IMR-90 (cell line): ENCODE results near the gene SPPL2B. TPM values are rescaled to one million over a fixed set of nuclear protein-coding genes. Genes with fewer than 3 reads are reported as not detected.

Experiments used
- ATAC-seq: fragments of 200-7000 bp; cut with Tn5 transposase; 2 replicates; pipeline ENCODE4 v1.9.1; 2020; ENCODE audit warnings: low read depth, mild to moderate bottlenecking, moderate library complexity
- BruUV-seq: library from RNA; stranded (reverse); fragments of 400-500 nt; replicated peaks from 2 replicates; lab custom pipeline; 2021; lab: Mats Ljungman, UMichigan
- CTCF ChIA-PET: fragments of 300-600 bp; formaldehyde crosslinking; extraction: SDS; loops from one replicate; lab custom pipeline; 2021; ENCODE audit warnings: antibody characterized with exemption; lab: Yijun Ruan, JAX
- POLR2A ChIA-PET: fragments of 300-600 bp; sonication (Branson Sonifier 250); formaldehyde crosslinking; loops from one replicate; lab custom pipeline; 2022; ENCODE audit warnings: antibody characterized with exemption; ENCODE audit not compliant: unreplicated experiment; lab: Charles Lee
- DNase-seq: peaks from one replicate; pipeline ENCODE4 v3.0.0; 2013
- H2AFZ ChIP-seq: replicated peaks from 2 replicates; pipeline ENCODE3; 2013; ENCODE audit warnings: low read length, mild to moderate bottlenecking; ENCODE audit not compliant: poor library complexity
- H2AK5ac ChIP-seq: 2 replicates; pipeline ENCODE4 v1.6.1; 2013; ENCODE audit warnings: low read depth, low read length, inconsistent platforms
- H2AK9ac ChIP-seq: replicated peaks from 2 replicates; pipeline ENCODE3; 2013; ENCODE audit warnings: mild to moderate bottlenecking, low read depth, low read length, moderate library complexity; ENCODE audit not compliant: poor library complexity
- H2BK120ac ChIP-seq: 2 replicates; pipeline ENCODE4 v1.6.1; 2013; ENCODE audit warnings: low read depth, low read length, inconsistent platforms
- H2BK15ac ChIP-seq: 3 replicates; pipeline ENCODE4 v1.6.1; 2013; ENCODE audit warnings: low read depth, low read length, inconsistent platforms
- H2BK20ac ChIP-seq: 2 replicates; pipeline ENCODE4 v1.6.1; 2013; ENCODE audit warnings: low read depth, mild to moderate bottlenecking, inconsistent platforms, low read length, moderate library complexity
- H2BK5ac ChIP-seq: 2 replicates; pipeline ENCODE4 v1.6.1; 2013; ENCODE audit warnings: mild to moderate bottlenecking, low read depth, low read length, inconsistent platforms; ENCODE audit not compliant: poor library complexity, severe bottlenecking
- H3K14ac ChIP-seq: replicated peaks from 2 replicates; pipeline ENCODE4 v1.6.1; 2013; ENCODE audit warnings: low read depth, low read length, inconsistent platforms
- H3K18ac ChIP-seq: 2 replicates; pipeline ENCODE4 v1.6.1; 2013; ENCODE audit warnings: low read depth, low read length, control low read depth
- H3K23ac ChIP-seq: 2 replicates; pipeline ENCODE4 v1.6.1; 2013; ENCODE audit warnings: low read depth, low read length, inconsistent platforms
- H3K27ac ChIP-seq: 2 replicates; pipeline ENCODE4 v1.5.1; 2013; ENCODE audit warnings: mild to moderate bottlenecking, control low read depth, low read length; ENCODE audit not compliant: insufficient read depth
- H3K27me3 ChIP-seq: 2 replicates; pipeline ENCODE4 v1.6.1; 2013; ENCODE audit warnings: low read length; ENCODE audit not compliant: control insufficient read depth, insufficient read depth
- H3K36me3 ChIP-seq: 2 replicates; pipeline ENCODE4 v1.6.1; 2013; ENCODE audit warnings: low read length, mixed read lengths; ENCODE audit not compliant: control insufficient read depth, insufficient read depth
- H3K4ac ChIP-seq: 2 replicates; pipeline ENCODE4 v1.6.1; 2013; ENCODE audit warnings: low read depth, low read length, inconsistent platforms
- H3K4me1 ChIP-seq: 2 replicates; pipeline ENCODE4 v1.6.1; 2013; ENCODE audit warnings: low read length, mixed read lengths; ENCODE audit not compliant: control insufficient read depth, insufficient read depth
- H3K4me2 ChIP-seq: 2 replicates; pipeline ENCODE4 v1.6.1; 2013; ENCODE audit warnings: low read depth, mild to moderate bottlenecking, control low read depth, low read length, moderate library complexity
- H3K4me3 ChIP-seq: 2 replicates; pipeline ENCODE4 v1.5.1; 2013; ENCODE audit warnings: low read depth, mild to moderate bottlenecking, control low read depth, low read length, moderate library complexity; ENCODE audit not compliant: insufficient read depth
- H3K56ac ChIP-seq: 2 replicates; pipeline ENCODE4 v1.6.1; 2013; ENCODE audit warnings: low read length, inconsistent platforms; ENCODE audit not compliant: insufficient read depth; ENCODE audit errors: extremely low read depth
- H3K79me1 ChIP-seq, 2 experiments: 2 replicates each; pipeline ENCODE4 v1.6.1; 2013; ENCODE audit warnings: low read length in 2 of 2, inconsistent platforms in 1 of 2, low read depth in 1 of 2
- H3K9ac ChIP-seq: 2 replicates; pipeline ENCODE4 v1.6.1; 2013; ENCODE audit warnings: low read depth, low read length, control low read depth
- H3K9me1 ChIP-seq: 2 replicates; pipeline ENCODE4 v1.6.1; 2013; ENCODE audit warnings: low read length, inconsistent platforms; ENCODE audit not compliant: insufficient read depth
- H3K9me3 ChIP-seq: 2 replicates; pipeline ENCODE4 v1.6.1; 2013; ENCODE audit warnings: low read length; ENCODE audit not compliant: control insufficient read depth, insufficient read depth
- H4K20me1 ChIP-seq: 2 replicates; pipeline ENCODE4 v1.6.1; 2013; ENCODE audit warnings: low read length, inconsistent platforms; ENCODE audit not compliant: insufficient read depth
- H4K5ac ChIP-seq: 2 replicates; pipeline ENCODE4 v1.6.1; 2013; ENCODE audit warnings: mild to moderate bottlenecking, low read depth, low read length, control low read depth
- H4K8ac ChIP-seq, 2 experiments: 2 replicates each; pipeline ENCODE4 v1.6.1; 2013; ENCODE audit warnings: low read depth in 2 of 2, low read length in 2 of 2, control low read depth in 1 of 2, inconsistent platforms in 1 of 2
- H4K91ac ChIP-seq: 2 replicates; pipeline ENCODE4 v1.6.1; 2013; ENCODE audit warnings: low read depth, low read length, inconsistent platforms; ENCODE audit not compliant: insufficient read depth
- BHLHE40 ChIP-seq: fragments of 150-350 bp; IDR thresholded peaks from 2 replicates; pipeline ENCODE4 v1.6.1; 2016; ENCODE audit warnings: mild to moderate bottlenecking, low read depth, low read length
- CEBPB ChIP-seq: IDR thresholded peaks from 2 replicates; pipeline ENCODE4 v1.6.1; 2012; ENCODE audit warnings: low read depth, low read length, improper control_type of control experiment
- CHD1 ChIP-seq: IDR thresholded peaks from 2 replicates; pipeline ENCODE4 v1.6.1; 2012; ENCODE audit warnings: low read depth, low read length, improper control_type of control experiment
- FOS ChIP-seq: fragments of 150-350 bp; IDR thresholded peaks from 2 replicates; pipeline ENCODE4 v1.6.1; 2016; ENCODE audit warnings: low read depth, low read length
- MAFK ChIP-seq: IDR thresholded peaks from 2 replicates; pipeline ENCODE4 v1.6.1; 2012; ENCODE audit warnings: low read depth, low read length, improper control_type of control experiment
- MAZ ChIP-seq: IDR thresholded peaks from 2 replicates; pipeline ENCODE4 v1.6.1; 2012; ENCODE audit warnings: low read depth, mild to moderate bottlenecking, low read length, improper control_type of control experiment, moderate library complexity, borderline replicate concordance
- MXI1 ChIP-seq: IDR thresholded peaks from 2 replicates; pipeline ENCODE4 v1.6.1; 2012; ENCODE audit warnings: low read depth, mild to moderate bottlenecking, low read length, moderate library complexity, borderline replicate concordance
- NFE2L2 ChIP-seq: fragments of 150-350 bp; IDR thresholded peaks from 2 replicates; pipeline ENCODE4 v1.6.1; 2016; ENCODE audit warnings: low read depth, mild to moderate bottlenecking, low read length
- RAD21 ChIP-seq: IDR thresholded peaks from 2 replicates; pipeline ENCODE4 v1.6.1; 2012; ENCODE audit warnings: low read length, improper control_type of control experiment
- RCOR1 ChIP-seq: IDR thresholded peaks from 2 replicates; pipeline ENCODE4 v1.6.1; 2012; ENCODE audit warnings: mild to moderate bottlenecking, low read length, improper control_type of control experiment; ENCODE audit not compliant: insufficient replicate concordance
- SMC3 ChIP-seq: fragments of 150-350 bp; IDR thresholded peaks from 2 replicates; pipeline ENCODE4 v1.6.1; 2016; ENCODE audit warnings: low read depth, mild to moderate bottlenecking, antibody characterized with exemption, low read length, moderate library complexity
- WGBS, 2 experiments: methylation state at CpG; one replicate each; pipeline versions ENCODE4 v1.1.5 to v1.1.7; 2013; ENCODE audit warnings: missing lambda C conversion rate in 2 of 2; ENCODE audit not compliant: insufficient read length in 1 of 2; ENCODE audit errors: extremely low coverage in 2 of 2; 5-methylcytosine and 5-hydroxymethylcytosine counted together
- dilution Hi-C: fragments of 300-500 bp; cut with HindIII; formaldehyde crosslinking; loops from one replicate; pipeline ENCODE4 v1.14.3; 2018; ENCODE audit warnings: low sequenced_read_pairs; ENCODE audit not compliant: unreplicated experiment
- in situ Hi-C: fragments of 300-500 bp; cut with MboI; formaldehyde crosslinking; loops from 3 replicates; pipeline ENCODE4 v1.14.3; 2019; ENCODE audit warnings: low sequenced_read_pairs, inconsistent platforms, mixed read lengths
- intact Hi-C: fragments of 100-400 bp; cut with micrococcal nuclease; formaldehyde crosslinking; loops from 2 replicates; pipeline ENCODE4 v1.10.0; 2022
- polyA plus RNA-seq, 3 experiments: library from polyadenylated mRNA; depleted of rRNA; stranded (reverse); fragments of >200 nt; gene quantifications; 2 replicates each; pipeline ENCODE4 v1.2.3, GENCODE V29; 2012; ENCODE audit warnings: low replicate concordance in 1 of 3
- total RNA-seq: library from RNA; depleted of rRNA; stranded (reverse); fragments of >200 nt; gene quantifications from 2 replicates; pipeline ENCODE4 v1.2.3, GENCODE V29; 2012
- TF ChIP-seq, protein P1 (sequence below): fragments of 150-350 bp; IDR thresholded peaks from 2 replicates; pipeline ENCODE4 v1.6.1; 2017; ENCODE audit warnings: mild to moderate bottlenecking, antibody characterized with exemption, low read length, low read depth
- TF ChIP-seq, protein P2 (sequence below): fragments of 150-350 bp; IDR thresholded peaks from 2 replicates; pipeline ENCODE4 v1.6.1; 2016; ENCODE audit warnings: low read depth, mild to moderate bottlenecking, low read length, moderate library complexity, borderline replicate concordance
- TF ChIP-seq, protein P3 (sequence below): conservative IDR thresholded peaks from 2 replicates; pipeline ENCODE4 v1.5.1; 2012; ENCODE audit warnings: mild to moderate bottlenecking, low read depth, low read length, improper control_type of control experiment

The SPPL2B gene
- total and polyA plus RNA-seq, 2 of the 4 experiments (the other 2 are of a cell fraction) = 3.4 to 45.7 TPM

DNA sequence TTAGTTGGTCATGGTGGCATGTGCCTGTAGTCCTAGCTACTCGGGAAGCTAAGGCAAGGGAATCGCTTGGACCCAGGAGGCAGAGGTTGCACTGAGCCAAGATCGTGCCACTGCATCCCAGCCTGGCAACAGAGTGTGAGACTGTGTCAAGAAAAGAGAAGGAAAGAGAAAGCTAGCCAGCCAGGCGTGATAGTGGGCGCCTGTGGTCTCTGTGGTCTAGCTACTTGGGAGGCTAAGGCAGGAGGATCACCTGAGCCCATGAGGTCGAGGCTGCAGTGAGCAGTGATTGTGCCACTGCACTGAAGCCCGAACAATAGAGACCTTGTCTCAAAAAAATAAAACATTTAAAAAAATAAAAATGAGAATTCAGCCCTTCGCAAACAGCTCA is 65.6 kb downstream of the SPPL2B start:
- no peak overlapping the region for H3K14ac ChIP-seq
- H3K23ac ChIP-seq = no peak overlapping the region
- no peak overlapping the region for H2BK120ac ChIP-seq
- H2AFZ ChIP-seq = no peak overlapping the region
- H3K27me3 ChIP-seq = no peaks in the 10 kb centered on the region; the same call in 1 of the 2 replicates
- H4K5ac ChIP-seq = no peak overlapping the region
- no TSS peak for BruUV-seq
- CTCF ChIA-PET = interaction anchor here (0.6 kb wide), 1 partner anchor 97 kb away, joined by 3 read pairs; no protein-coding TSS in a partner anchor
- H3K56ac ChIP-seq = no peak overlapping the region
- no peak overlapping the region for H2AK5ac ChIP-seq
- intact Hi-C loops (loop anchor here (5.0 kb wide), 1 partner anchor 67 kb away; the partner anchor contains the start of genes LSM7 and SPPL2B), in situ Hi-C loops (loop anchor here (10.0 kb wide), 1 partner anchor 239 kb away; the partner anchor contains the start of gene AP3D1), dilution Hi-C loops (no loop called here)
- TF ChIP-seq SMC3 (no peak), MXI1 (no peak), MAFK (no peak), RAD21 (no peak), CEBPB (no peak), FOS (no peak), MAZ (no peak), NFE2L2 (no peak), CHD1 (no peak), BHLHE40 (no peak), RCOR1 (no peak)
- TF ChIP-seq, protein P1, sequence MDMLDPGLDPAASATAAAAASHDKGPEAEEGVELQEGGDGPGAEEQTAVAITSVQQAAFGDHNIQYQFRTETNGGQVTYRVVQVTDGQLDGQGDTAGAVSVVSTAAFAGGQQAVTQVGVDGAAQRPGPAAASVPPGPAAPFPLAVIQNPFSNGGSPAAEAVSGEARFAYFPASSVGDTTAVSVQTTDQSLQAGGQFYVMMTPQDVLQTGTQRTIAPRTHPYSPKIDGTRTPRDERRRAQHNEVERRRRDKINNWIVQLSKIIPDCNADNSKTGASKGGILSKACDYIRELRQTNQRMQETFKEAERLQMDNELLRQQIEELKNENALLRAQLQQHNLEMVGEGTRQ = no peak
- TF ChIP-seq, protein P2, sequence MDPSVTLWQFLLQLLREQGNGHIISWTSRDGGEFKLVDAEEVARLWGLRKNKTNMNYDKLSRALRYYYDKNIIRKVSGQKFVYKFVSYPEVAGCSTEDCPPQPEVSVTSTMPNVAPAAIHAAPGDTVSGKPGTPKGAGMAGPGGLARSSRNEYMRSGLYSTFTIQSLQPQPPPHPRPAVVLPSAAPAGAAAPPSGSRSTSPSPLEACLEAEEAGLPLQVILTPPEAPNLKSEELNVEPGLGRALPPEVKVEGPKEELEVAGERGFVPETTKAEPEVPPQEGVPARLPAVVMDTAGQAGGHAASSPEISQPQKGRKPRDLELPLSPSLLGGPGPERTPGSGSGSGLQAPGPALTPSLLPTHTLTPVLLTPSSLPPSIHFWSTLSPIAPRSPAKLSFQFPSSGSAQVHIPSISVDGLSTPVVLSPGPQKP = no peak
- TF ChIP-seq, protein P3, sequence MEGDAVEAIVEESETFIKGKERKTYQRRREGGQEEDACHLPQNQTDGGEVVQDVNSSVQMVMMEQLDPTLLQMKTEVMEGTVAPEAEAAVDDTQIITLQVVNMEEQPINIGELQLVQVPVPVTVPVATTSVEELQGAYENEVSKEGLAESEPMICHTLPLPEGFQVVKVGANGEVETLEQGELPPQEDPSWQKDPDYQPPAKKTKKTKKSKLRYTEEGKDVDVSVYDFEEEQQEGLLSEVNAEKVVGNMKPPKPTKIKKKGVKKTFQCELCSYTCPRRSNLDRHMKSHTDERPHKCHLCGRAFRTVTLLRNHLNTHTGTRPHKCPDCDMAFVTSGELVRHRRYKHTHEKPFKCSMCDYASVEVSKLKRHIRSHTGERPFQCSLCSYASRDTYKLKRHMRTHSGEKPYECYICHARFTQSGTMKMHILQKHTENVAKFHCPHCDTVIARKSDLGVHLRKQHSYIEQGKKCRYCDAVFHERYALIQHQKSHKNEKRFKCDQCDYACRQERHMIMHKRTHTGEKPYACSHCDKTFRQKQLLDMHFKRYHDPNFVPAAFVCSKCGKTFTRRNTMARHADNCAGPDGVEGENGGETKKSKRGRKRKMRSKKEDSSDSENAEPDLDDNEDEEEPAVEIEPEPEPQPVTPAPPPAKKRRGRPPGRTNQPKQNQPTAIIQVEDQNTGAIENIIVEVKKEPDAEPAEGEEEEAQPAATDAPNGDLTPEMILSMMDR = no peak
- no peak overlapping the region for H2BK15ac ChIP-seq
- no peak overlapping the region for H4K8ac ChIP-seq
- no peak overlapping the region for H4K91ac ChIP-seq
- no peak overlapping the region for H3K4ac ChIP-seq
- H3K9me3 ChIP-seq = no peaks in the 10 kb centered on the region; the same call in 1 of the 2 replicates
- no peak for ATAC-seq
- no peak overlapping the region for H2BK20ac ChIP-seq
- H3K4me1 ChIP-seq = no peaks in the 10 kb centered on the region
- H3K9me1 ChIP-seq = no peaks in the 10 kb centered on the region
- H2BK5ac ChIP-seq = no peak overlapping the region
- H3K36me3 ChIP-seq = no peaks in the 10 kb centered on the region
- no peak overlapping the region for H3K4me3 ChIP-seq
- no peak overlapping the region for H3K9ac ChIP-seq
- H3K18ac ChIP-seq = no peak overlapping the region
- no peaks in the 10 kb centered on the region for H4K20me1 ChIP-seq
- no peak overlapping the region for H3K4me2 ChIP-seq
- no peak overlapping the region for H3K27ac ChIP-seq
- H3K79me1 ChIP-seq = no peaks in the 10 kb centered on the region
- POLR2A ChIA-PET = no interaction called here
- no peak overlapping the region for H2AK9ac ChIP-seq
- no peak for DNase-seq
- no CpG with 5 or more reads among the region's 8 CpGs for WGBS, 2 experiments
